Sigmoid colon (tissue), 4 donors: ENCODE measurements around the gene PPP6C.

Experiments used
- EP300 ChIP-seq, 4 donors: sonication (generic); formaldehyde crosslinking; IDR thresholded peaks; one replicate each; pipeline ENCODE4 v1.6.1; 2017; ENCODE audit warnings: antibody characterized with exemption in 4 of 4
- POLR2AphosphoS5 ChIP-seq, 4 donors: sonication (generic); formaldehyde crosslinking; IDR thresholded peaks; one replicate each; pipeline ENCODE4 v1.6.1; 2017; ENCODE audit warnings: antibody characterized with exemption in 4 of 4
- TF ChIP-seq, protein P1 (sequence below), 4 experiments: fragments of 450-650 bp in 3 of 4; fragments of 200-600 bp in 1 of 4; IDR thresholded peaks; one replicate each; pipeline ENCODE4 v1.5.1; 2016 to 2019; ENCODE audit warnings: antibody characterized with exemption in 4 of 4, mild to moderate bottlenecking in 3 of 4, moderate library complexity in 2 of 4

DNA sequence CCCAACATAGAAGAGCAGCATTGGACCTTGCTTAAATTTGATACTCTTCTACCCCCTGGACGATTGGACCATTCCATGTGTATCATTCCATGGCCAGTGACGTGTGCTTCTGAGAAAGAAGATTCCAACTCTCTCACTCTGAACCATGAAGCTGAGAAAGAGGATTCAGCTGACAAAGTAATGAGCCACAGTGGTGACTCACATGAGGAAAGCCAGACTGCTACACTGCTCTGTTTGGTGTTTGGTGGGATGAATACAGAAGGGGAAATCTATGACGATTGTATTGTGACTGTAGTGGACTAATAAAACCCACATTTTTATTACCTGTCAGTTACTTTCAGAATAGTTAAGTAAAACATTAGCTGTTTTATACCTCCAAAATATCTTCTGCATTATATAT is 44.1 kb upstream of the PPP6C start:
- TF ChIP-seq, protein P1, sequence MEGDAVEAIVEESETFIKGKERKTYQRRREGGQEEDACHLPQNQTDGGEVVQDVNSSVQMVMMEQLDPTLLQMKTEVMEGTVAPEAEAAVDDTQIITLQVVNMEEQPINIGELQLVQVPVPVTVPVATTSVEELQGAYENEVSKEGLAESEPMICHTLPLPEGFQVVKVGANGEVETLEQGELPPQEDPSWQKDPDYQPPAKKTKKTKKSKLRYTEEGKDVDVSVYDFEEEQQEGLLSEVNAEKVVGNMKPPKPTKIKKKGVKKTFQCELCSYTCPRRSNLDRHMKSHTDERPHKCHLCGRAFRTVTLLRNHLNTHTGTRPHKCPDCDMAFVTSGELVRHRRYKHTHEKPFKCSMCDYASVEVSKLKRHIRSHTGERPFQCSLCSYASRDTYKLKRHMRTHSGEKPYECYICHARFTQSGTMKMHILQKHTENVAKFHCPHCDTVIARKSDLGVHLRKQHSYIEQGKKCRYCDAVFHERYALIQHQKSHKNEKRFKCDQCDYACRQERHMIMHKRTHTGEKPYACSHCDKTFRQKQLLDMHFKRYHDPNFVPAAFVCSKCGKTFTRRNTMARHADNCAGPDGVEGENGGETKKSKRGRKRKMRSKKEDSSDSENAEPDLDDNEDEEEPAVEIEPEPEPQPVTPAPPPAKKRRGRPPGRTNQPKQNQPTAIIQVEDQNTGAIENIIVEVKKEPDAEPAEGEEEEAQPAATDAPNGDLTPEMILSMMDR (IDR thresholded peaks at IDR 0.05), result no peak
- peak; percentile 53 to 96 (median 86) for TF ChIP-seq POLR2AphosphoS5 (IDR thresholded peaks at IDR 0.05)
- TF ChIP-seq EP300 (IDR thresholded peaks at IDR 0.05), result peak in 3 of 4 donors; percentile 58 to 93 (median 87)
